IPS-11a (cell line): ENCODE results near the gene SLC18A3.

Source experiments
- H3K4me3 ChIP-seq: one replicate; pipeline ENCODE4 v1.5.1; 2013; ENCODE audit warnings: low read depth, low read length, control low read depth

SLC18A3 gene

GRCh38 chr10:49625411-49625810 lies 15.3 kb downstream of the SLC18A3 start:
- no peak overlapping the region for H3K4me3 ChIP-seq

GRCh38 chr10:49627038-49627437 lies 16.9 kb downstream of the SLC18A3 start:
- H3K4me3 ChIP-seq, result no peak overlapping the region

GRCh38 chr10:49627644-49628247 lies 17.6 kb downstream of the SLC18A3 start:
- H3K4me3 ChIP-seq, result no peak overlapping the region

- H3K4me3 ChIP-seq, result no peak overlapping the region
These were observed 18.5 kb downstream of the SLC18A3 start for GRCh38 chr10:49628599-49628998.

- H3K4me3 ChIP-seq, result no peak overlapping the region
These were observed 19.3 kb downstream of the SLC18A3 start for GRCh38 chr10:49629431-49629881.

GRCh38 chr10:49631975-49632374 lies 21.9 kb downstream of the SLC18A3 start:
- no peak overlapping the region for H3K4me3 ChIP-seq

GRCh38 chr10:49632406-49633317 lies 22.6 kb downstream of the SLC18A3 start:
- no peak overlapping the region for H3K4me3 ChIP-seq

GRCh38 chr10:49633327-49634068 lies 23.4 kb downstream of the SLC18A3 start:
- no peak overlapping the region for H3K4me3 ChIP-seq

- H3K4me3 ChIP-seq, result no peak overlapping the region
These were observed 24.1 kb downstream of the SLC18A3 start for GRCh38 chr10:49634069-49634660.

GRCh38 chr10:49642311-49642710 lies 32.2 kb downstream of the SLC18A3 start:
- no peak overlapping the region for H3K4me3 ChIP-seq

- H3K4me3 ChIP-seq, result no peak overlapping the region
These were observed 33.3 kb downstream of the SLC18A3 start for GRCh38 chr10:49643241-49644034.

GRCh38 chr10:49644035-49644646 lies 34.0 kb downstream of the SLC18A3 start:
- no peak overlapping the region for H3K4me3 ChIP-seq

- H3K4me3 ChIP-seq, result no peak overlapping the region
These were observed 35.3 kb downstream of the SLC18A3 start for GRCh38 chr10:49645417-49645816.

GRCh38 chr10:49645871-49646870 lies 36.1 kb downstream of the SLC18A3 start:
- H3K4me3 ChIP-seq, result no peak overlapping the region

- H3K4me3 ChIP-seq, result no peak overlapping the region
These were observed 37.4 kb downstream of the SLC18A3 start for GRCh38 chr10:49647554-49647953.

GRCh38 chr10:49647985-49648795 lies 38.1 kb downstream of the SLC18A3 start:
- no peak overlapping the region for H3K4me3 ChIP-seq

- no peak overlapping the region for H3K4me3 ChIP-seq
These were observed 39.2 kb downstream of the SLC18A3 start for GRCh38 chr10:49649294-49649693.
